HepG2 (cell line): ENCODE measurements around the gene ZMPSTE24. TPM values are rescaled to one million over a fixed set of nuclear protein-coding genes. Genes with fewer than 3 reads are reported as not detected.

Experiments
- ATAC-seq: fragments of 200-7000 bp; cut with Tn5 transposase; 3 replicates; pipeline ENCODE4 v1.9.1; 2020; ENCODE audit warnings: mild to moderate bottlenecking, moderate library complexity
- BruUV-seq: library from RNA; stranded (reverse); fragments of 400-500 nt; replicated peaks from 2 replicates; lab custom pipeline; 2021; lab: Mats Ljungman, UMichigan
- CTCF ChIA-PET: fragments of 300-600 bp; formaldehyde crosslinking; extraction: SDS; loops from one replicate; lab custom pipeline; 2021; ENCODE audit warnings: low total read pairs, inconsistent platforms, low intra/inter-chr PET ratio; lab: Yijun Ruan, JAX
- POLR2A ChIA-PET: fragments of 350-600 bp; sonication (Branson Sonifier 250); formaldehyde crosslinking; loops from one replicate; lab custom pipeline; 2020; ENCODE audit warnings: antibody characterized with exemption, inconsistent platforms; lab: Yijun Ruan, JAX
- DNase-seq: peaks from one replicate; pipeline ENCODE4 v3.0.0-alpha.2; 2015; ENCODE audit warnings: low spot score
- FAIRE-seq: peaks from 3 replicates; lab custom pipeline; 2011; peaks lifted over from hg19 to GRCh38; lab: Jason Lieb, UNC
- H2AFZ ChIP-seq: one replicate; pipeline ENCODE4 v1.6.1; 2011; ENCODE audit warnings: low read length, inconsistent platforms
- H3K27ac ChIP-seq: fragments of 300-600 bp; 3 replicates; pipeline ENCODE4 v1.8.0; 2011; ENCODE audit warnings: mixed run types, mild to moderate bottlenecking, mixed read lengths, low read length, inconsistent platforms; ENCODE audit not compliant: insufficient read depth; ENCODE audit errors: extremely low read length
- H3K27me3 ChIP-seq, 2 experiments: fragments of 200-600 bp in 1 of 2; 2 replicates in 1 of 2; 3 replicates in 1 of 2; pipeline versions ENCODE4 v1.6.0 to v1.8.0; 2011; ENCODE audit warnings: low read length in 2 of 2, mild to moderate bottlenecking in 2 of 2, moderate library complexity in 2 of 2, inconsistent platforms in 1 of 2; ENCODE audit not compliant: insufficient read depth in 2 of 2, control insufficient read depth in 1 of 2
- H3K36me3 ChIP-seq, 2 experiments: fragments of 200-600 bp in 1 of 2; replicated peaks in 1 of 2; 2 replicates in 1 of 2; 3 replicates in 1 of 2; pipeline versions ENCODE4 v1.5.1 to v1.8.0; 2011; ENCODE audit warnings: low read length in 2 of 2, inconsistent platforms in 1 of 2; ENCODE audit not compliant: insufficient read depth in 2 of 2, control insufficient read depth in 1 of 2
- H3K4me1 ChIP-seq: 2 replicates; pipeline ENCODE4 v1.5.1; 2012; ENCODE audit warnings: low read length, inconsistent platforms; ENCODE audit not compliant: insufficient read depth
- H3K4me2 ChIP-seq: 2 replicates; pipeline ENCODE4 v1.6.0; 2011; ENCODE audit warnings: low read depth, low read length, inconsistent platforms
- H3K4me3 ChIP-seq, 3 experiments: fragments of 200-600 bp in 1 of 3; sonication (generic), shearing (Covaris generic) in 1 of 3; replicated peaks in 1 of 3; 2 replicates each; pipeline ENCODE4 v1.5.1; 2011 to 2016; ENCODE audit warnings: low read length in 3 of 3, inconsistent platforms in 2 of 3, low read depth in 2 of 3, mild to moderate bottlenecking in 2 of 3, control low read depth in 1 of 3, mixed read lengths in 1 of 3; ENCODE audit not compliant: insufficient read depth in 1 of 3
- H3K79me2 ChIP-seq: one replicate; pipeline ENCODE4 v1.6.1; 2011; ENCODE audit warnings: low read length, inconsistent platforms; ENCODE audit not compliant: insufficient read depth
- H3K9ac ChIP-seq: 2 replicates; pipeline ENCODE4 v1.6.0; 2011; ENCODE audit warnings: mild to moderate bottlenecking, low read depth, low read length, inconsistent platforms; ENCODE audit not compliant: insufficient read depth
- H3K9me3 ChIP-seq: 2 replicates; pipeline ENCODE4 v1.5.1; 2012; ENCODE audit warnings: mild to moderate bottlenecking, low read length
- H4K20me1 ChIP-seq: 2 replicates; pipeline ENCODE4 v1.6.0; 2011; ENCODE audit warnings: inconsistent platforms, mild to moderate bottlenecking, low read length, moderate library complexity; ENCODE audit not compliant: insufficient read depth
- FOXP4 ChIP-seq: sonication (generic); formaldehyde crosslinking; IDR thresholded peaks from 2 replicates; pipeline ENCODE4 v1.4.0; 2020; ENCODE audit warnings: missing genetic modification reagents
- GATA4 ChIP-seq: sonication (generic); IDR thresholded peaks from 2 replicates; pipeline ENCODE4 v1.6.1; 2016; ENCODE audit warnings: antibody characterized with exemption, low read depth, borderline replicate concordance
- HMG20B ChIP-seq: conservative IDR thresholded peaks from 2 replicates; pipeline ENCODE4 v1.6.1; 2016; ENCODE audit warnings: missing genetic modification reagents, missing compliant biosample characterization
- HOXD1 ChIP-seq: sonication (generic); formaldehyde crosslinking; IDR thresholded peaks from 2 replicates; pipeline ENCODE4 v1.5.0; 2020; ENCODE audit warnings: missing genetic modification reagents
- JARID2 ChIP-seq: sonication (generic); formaldehyde crosslinking; IDR thresholded peaks from 2 replicates; pipeline ENCODE4 v1.8.1; 2023; ENCODE audit warnings: missing genetic modification reagents, inconsistent platforms; ENCODE audit not compliant: insufficient replicate concordance
- MED1 ChIP-seq: sonication (generic); formaldehyde crosslinking; IDR thresholded peaks from 2 replicates; pipeline ENCODE4 v1.4.0; 2020; ENCODE audit warnings: missing genetic modification reagents
- NFE2 ChIP-seq: sonication (generic); formaldehyde crosslinking; IDR thresholded peaks from 2 replicates; pipeline ENCODE4 v1.4.0; 2020; ENCODE audit warnings: missing genetic modification reagents
- NR2F6 ChIP-seq, 2 experiments: IDR thresholded peaks; 2 replicates each; pipeline ENCODE4 v1.6.1; 2016; ENCODE audit warnings: antibody characterized with exemption in 1 of 2, mild to moderate bottlenecking in 1 of 2
- PATZ1 ChIP-seq: sonication (generic); formaldehyde crosslinking; IDR thresholded peaks from 2 replicates; pipeline ENCODE4 v1.4.0; 2020; ENCODE audit warnings: missing genetic modification reagents
- PHF21A ChIP-seq: sonication (generic); formaldehyde crosslinking; IDR thresholded peaks from 2 replicates; pipeline ENCODE4 v1.5.0; 2020; ENCODE audit warnings: mild to moderate bottlenecking, missing genetic modification reagents
- POGK ChIP-seq: sonication (generic); formaldehyde crosslinking; conservative IDR thresholded peaks from 2 replicates; pipeline ENCODE4 v1.8.0; 2022; ENCODE audit warnings: mild to moderate bottlenecking, moderate library complexity, missing genetic modification reagents
- SNAPC2 ChIP-seq: sonication (generic); formaldehyde crosslinking; IDR thresholded peaks from 2 replicates; pipeline ENCODE4 v1.8.1; 2022; ENCODE audit warnings: mild to moderate bottlenecking, missing genetic modification reagents
- THRA ChIP-seq: sonication (generic); formaldehyde crosslinking; IDR thresholded peaks from 2 replicates; pipeline ENCODE4 v1.4.0; 2020; ENCODE audit warnings: missing genetic modification reagents, borderline replicate concordance
- ZNF30 ChIP-seq: sonication (generic); formaldehyde crosslinking; IDR thresholded peaks from 2 replicates; pipeline ENCODE4 v1.5.0; 2020; ENCODE audit warnings: mild to moderate bottlenecking, missing genetic modification reagents
- ZNF614 ChIP-seq: IDR thresholded peaks from 2 replicates; pipeline ENCODE4 v1.6.1; 2018; ENCODE audit warnings: missing biosample characterization, missing genetic modification reagents, inconsistent platforms, borderline replicate concordance
- WGBS: methylation state at CpG from one replicate; pipeline ENCODE4 v1.1.6; 2017; ENCODE audit warnings: low lambda C conversion rate; 5-methylcytosine and 5-hydroxymethylcytosine counted together
- in situ Hi-C: cut with HindIII; loops from 2 replicates; pipeline ENCODE4 v1.10.0; 2017; ENCODE audit warnings: low pct_unique_long_range_greater_than_20kb; ENCODE audit not compliant: extremely low pct_ligation_motif_present
- intact Hi-C: fragments of 100-400 bp; cut with micrococcal nuclease; formaldehyde crosslinking; loops from one replicate; pipeline ENCODE4 v1.10.0; 2022; ENCODE audit not compliant: unreplicated experiment
- polyA plus RNA-seq, 8 experiments: library from polyadenylated mRNA; depleted of rRNA in 3 of 8; stranded (reverse) in 7 of 8; unstranded in 1 of 8; fragments of >200 nt; fragmentation: Illumina TruSeq in 4 of 8; extraction: Trizol in 4 of 8; gene quantifications; 2 replicates each; pipeline versions ENCODE4 v1.2.1 to v1.2.3, GENCODE V29; 2011 to 2016; ENCODE audit warnings: low read depth in 4 of 8, missing spikeins in 1 of 8, mixed read lengths in 1 of 8; ENCODE audit not compliant: insufficient read depth in 1 of 8
- total RNA-seq, 5 experiments: library from RNA; depleted of rRNA; stranded (reverse); fragments of >200 nt; fragmentation: Illumina TruSeq; extraction: Trizol; gene quantifications; 2 replicates each; pipeline ENCODE4 v1.2.3, GENCODE V29; 2016; ENCODE audit warnings: low read depth in 1 of 5

Gene ZMPSTE24
- total and polyA plus RNA-seq, 2 of the 13 experiments (the other 11 are each of a cell fraction or from before 2014, with no cell fraction given) = 13.6 to 60.2 TPM

- 88% methylated on average over 4 of the region's 5 CpGs for WGBS
- CTCF ChIA-PET = no interaction called here
- no TSS peak for BruUV-seq
- TF ChIP-seq NR2F6 (IDR thresholded peaks at IDR 0.05) (no peak; the same call in 1 of the 2 replicates), NR2F6 (CRISPR knock-in tag; IDR thresholded peaks at IDR 0.05) (peak; percentile 69), PHF21A (CRISPR knock-in tag) (0 out of 2 replicates have a peak, but pooled peaks have one; percentile 10), SNAPC2 (CRISPR knock-in tag) (no peak), HMG20B (no peak), PATZ1 (CRISPR knock-in tag) (peak; percentile 76), ZNF30 (CRISPR knock-in tag) (no peak), POGK (CRISPR knock-in tag) (no peak), JARID2 (CRISPR knock-in tag) (no peak), HOXD1 (CRISPR knock-in tag) (no peak), MED1 (peak; percentile 42; the same call in 1 of the 2 replicates), GATA4 (0 out of 2 replicates have a peak, but pooled peaks have one; percentile 6), NFE2 (CRISPR knock-in tag) (0 out of 2 replicates have a peak, but pooled peaks have one; percentile 34), ZNF614 (CRISPR knock-in tag) (0 out of 2 replicates have a peak, but pooled peaks have one; percentile 27), FOXP4 (CRISPR knock-in tag) (0 out of 2 replicates have a peak, but pooled peaks have one; percentile 14), THRA (peak; percentile 97)
Observed at GRCh38 chr1:40313329-40313957, 55.4 kb downstream of the ZMPSTE24 start.

More at GRCh38 chr1:40313329-40313957, 55.4 kb downstream of the ZMPSTE24 start:
- DNase-seq (peak; percentile 76), ATAC-seq (peak; percentile 2; the same call in 1 of the 3 replicates), FAIRE-seq (no peak)
- POLR2A ChIA-PET = interaction anchor here (0.8 to 4.6 kb wide), 8 partner anchors 12 to 77 kb away, joined by 3 to 23 read pairs (median 6); partner anchors contain the start of genes SMAP2 and ZMPSTE24
- in situ Hi-C loops = no loop called here
- H3K4me1 ChIP-seq = peaks cover 47% of the 10 kb centered on the region
- intact Hi-C loops = loop anchor here (10.0 kb wide), 1 partner anchor 59 kb away; the partner anchor contains the start of gene ZMPSTE24
- no peak overlapping the region for H2AFZ ChIP-seq
- peak overlapping the region in 2 of 3 experiments; percentile 15 to 93; a peak in 2 of 6 replicates for H3K4me3 ChIP-seq
- H3K36me3 ChIP-seq = no peaks in the 10 kb centered on the region; a peak in 1 of 5 replicates
- peak overlapping the region; percentile 96 for H3K4me2 ChIP-seq
- H3K9me3 ChIP-seq = no peaks in the 10 kb centered on the region
- peaks cover 0 to 6% of the 10 kb centered on the region in 2 experiments; a peak in 1 of 5 replicates for H3K27me3 ChIP-seq
- H3K9ac ChIP-seq = peak overlapping the region; percentile 74
- H3K27ac ChIP-seq = peak overlapping the region; percentile 82
- no peaks in the 10 kb centered on the region for H3K79me2 ChIP-seq
- no peaks in the 10 kb centered on the region for H4K20me1 ChIP-seq
